Measurements from ENCODE around the gene AK8.
"Not testable (repeated sequence)": the region's sequence is repeated elsewhere in the genome, so short reads cannot be mapped to it uniquely, and the experiment has no call there.

AK8 gene

GRCh38 chr9:132711846-132712245 is 166.2 kb downstream of the AK8 start:
- Histone ChIP-seq H3K9me3 (ENCODE audit: insufficient read depth, low read depth, low read length) (peaks cover under 1% of the 10 kb centered on the region), H3K4me3 (ENCODE audit: low read depth, low read length) (no peak overlapping the region), H3K36me3 (ENCODE audit: control insufficient read depth in 1 of 2, insufficient read depth in 2 of 2, low read length in 2 of 2) (no peaks in the 10 kb centered on the region), H3K27me3 (ENCODE audit: insufficient read depth, low read length) (no peaks in the 10 kb centered on the region), H2BK12ac (ENCODE audit: low read length) (no peak overlapping the region), H2BK5ac (ENCODE audit: low read depth, low read length, poor library complexity) (no peak overlapping the region), H3K4ac (ENCODE audit: low read depth, low read length) (no peak overlapping the region), H3K79me2 (ENCODE audit: control insufficient read depth, insufficient read depth, low read length, poor library complexity) (no peaks in the 10 kb centered on the region), H3K9ac (ENCODE audit: low read length) (no peak overlapping the region), H4K12ac (ENCODE audit: low read depth, low read length) (no peak overlapping the region), H4K8ac (ENCODE audit: low read depth, low read length) (no peak overlapping the region), H3K4me1 (ENCODE audit: control insufficient read depth in 1 of 2, insufficient read depth in 2 of 2, low read length in 2 of 2) (no peaks in the 10 kb centered on the region), H3K14ac (ENCODE audit: low read length) (no peak overlapping the region), H3K4me2 (ENCODE audit: low read length) (no peak overlapping the region), H2AFZ (ENCODE audit: insufficient read depth, low read length, poor library complexity) (no peak overlapping the region), H3K18ac (ENCODE audit: low read length) (no peak overlapping the region), H2BK120ac (ENCODE audit: insufficient read depth, low read length, poor library complexity) (no peak overlapping the region), H2AK5ac (ENCODE audit: low read length) (no peak overlapping the region), H3K27ac (ENCODE audit: low read depth, low read length) (no peak overlapping the region), H3K79me1 (ENCODE audit: low read length) (no peaks in the 10 kb centered on the region), H3K23ac (ENCODE audit: low read length) (no peak overlapping the region), H4K91ac (ENCODE audit: low read depth, low read length) (no peak overlapping the region)
- no CpG with 5 or more reads among the region's 3 CpGs for WGBS (ENCODE audit: extremely low coverage, insufficient coverage, insufficient read length)
- peak; percentile 66 to 89 for DNase-seq

- H3K9ac ChIP-seq (ENCODE audit: low read length); H3K27me3 ChIP-seq (ENCODE audit: insufficient read depth, low read length); H3K4me1 ChIP-seq (ENCODE audit: control insufficient read depth in 1 of 2, insufficient read depth in 2 of 2, low read length in 2 of 2); H2BK120ac ChIP-seq (ENCODE audit: insufficient read depth, low read length, poor library complexity); DNase-seq; H4K12ac ChIP-seq (ENCODE audit: low read depth, low read length); H2BK12ac ChIP-seq (ENCODE audit: low read length); H2AFZ ChIP-seq (ENCODE audit: insufficient read depth, low read length, poor library complexity); H4K91ac ChIP-seq (ENCODE audit: low read depth, low read length); H2BK5ac ChIP-seq (ENCODE audit: low read depth, low read length, poor library complexity); H3K14ac ChIP-seq (ENCODE audit: low read length); H3K36me3 ChIP-seq (ENCODE audit: control insufficient read depth in 1 of 2, insufficient read depth in 2 of 2, low read length in 2 of 2); H3K4ac ChIP-seq (ENCODE audit: low read depth, low read length); H3K18ac ChIP-seq (ENCODE audit: low read length); H3K27ac ChIP-seq (ENCODE audit: low read depth, low read length); H3K4me2 ChIP-seq (ENCODE audit: low read length); H3K23ac ChIP-seq (ENCODE audit: low read length); H3K4me3 ChIP-seq (ENCODE audit: low read depth, low read length); H2AK5ac ChIP-seq (ENCODE audit: low read length); H4K8ac ChIP-seq (ENCODE audit: low read depth, low read length); H3K9me3 ChIP-seq (ENCODE audit: insufficient read depth, low read depth, low read length); H3K79me2 ChIP-seq (ENCODE audit: control insufficient read depth, insufficient read depth, low read length, poor library complexity); H3K79me1 ChIP-seq (ENCODE audit: low read length): not testable (repeated sequence)
- no CpG with 5 or more reads among the region's 5 CpGs for WGBS (ENCODE audit: extremely low coverage, insufficient coverage, insufficient read length)
Observed at GRCh38 chr9:132711152-132711551, 166.9 kb downstream of the AK8 start.

- H2BK5ac ChIP-seq (ENCODE audit: low read depth, low read length, poor library complexity) = no peak overlapping the region
- no peak overlapping the region for H2AK5ac ChIP-seq (ENCODE audit: low read length)
- H3K27ac ChIP-seq (ENCODE audit: low read depth, low read length) = no peak overlapping the region
- peak in 1 of 2 donors; percentile 28 for DNase-seq
- no peak overlapping the region for H3K14ac ChIP-seq (ENCODE audit: low read length)
- H3K27me3 ChIP-seq (ENCODE audit: insufficient read depth, low read length) = no peaks in the 10 kb centered on the region
- H3K18ac ChIP-seq (ENCODE audit: low read length) = no peak overlapping the region
- no peak overlapping the region for H2BK120ac ChIP-seq (ENCODE audit: insufficient read depth, low read length, poor library complexity)
- H3K4ac ChIP-seq (ENCODE audit: low read depth, low read length) = no peak overlapping the region
- H2BK12ac ChIP-seq (ENCODE audit: low read length) = no peak overlapping the region
- WGBS (ENCODE audit: extremely low coverage, insufficient coverage, insufficient read length) = no CpG with 5 or more reads among the region's 6 CpGs
- H4K12ac ChIP-seq (ENCODE audit: low read depth, low read length) = no peak overlapping the region
- H4K91ac ChIP-seq (ENCODE audit: low read depth, low read length) = no peak overlapping the region
- no peaks in the 10 kb centered on the region for H3K79me2 ChIP-seq (ENCODE audit: control insufficient read depth, insufficient read depth, low read length, poor library complexity)
- no peak overlapping the region for H3K23ac ChIP-seq (ENCODE audit: low read length)
- H3K4me2 ChIP-seq (ENCODE audit: low read length) = no peak overlapping the region
- peaks cover 2% of the 10 kb centered on the region for H3K9me3 ChIP-seq (ENCODE audit: insufficient read depth, low read depth, low read length)
- no peak overlapping the region for H2AFZ ChIP-seq (ENCODE audit: insufficient read depth, low read length, poor library complexity)
- H3K4me1 ChIP-seq (ENCODE audit: control insufficient read depth in 1 of 2, insufficient read depth in 2 of 2, low read length in 2 of 2) = no peaks in the 10 kb centered on the region
- no peak overlapping the region for H3K9ac ChIP-seq (ENCODE audit: low read length)
- H4K8ac ChIP-seq (ENCODE audit: low read depth, low read length) = no peak overlapping the region
- H3K79me1 ChIP-seq (ENCODE audit: low read length) = no peaks in the 10 kb centered on the region
- no peak overlapping the region for H3K4me3 ChIP-seq (ENCODE audit: low read depth, low read length)
- no peaks in the 10 kb centered on the region for H3K36me3 ChIP-seq (ENCODE audit: control insufficient read depth in 1 of 2, insufficient read depth in 2 of 2, low read length in 2 of 2)
Observed at GRCh38 chr9:132710333-132710732, 167.8 kb downstream of the AK8 start.

DNA sequence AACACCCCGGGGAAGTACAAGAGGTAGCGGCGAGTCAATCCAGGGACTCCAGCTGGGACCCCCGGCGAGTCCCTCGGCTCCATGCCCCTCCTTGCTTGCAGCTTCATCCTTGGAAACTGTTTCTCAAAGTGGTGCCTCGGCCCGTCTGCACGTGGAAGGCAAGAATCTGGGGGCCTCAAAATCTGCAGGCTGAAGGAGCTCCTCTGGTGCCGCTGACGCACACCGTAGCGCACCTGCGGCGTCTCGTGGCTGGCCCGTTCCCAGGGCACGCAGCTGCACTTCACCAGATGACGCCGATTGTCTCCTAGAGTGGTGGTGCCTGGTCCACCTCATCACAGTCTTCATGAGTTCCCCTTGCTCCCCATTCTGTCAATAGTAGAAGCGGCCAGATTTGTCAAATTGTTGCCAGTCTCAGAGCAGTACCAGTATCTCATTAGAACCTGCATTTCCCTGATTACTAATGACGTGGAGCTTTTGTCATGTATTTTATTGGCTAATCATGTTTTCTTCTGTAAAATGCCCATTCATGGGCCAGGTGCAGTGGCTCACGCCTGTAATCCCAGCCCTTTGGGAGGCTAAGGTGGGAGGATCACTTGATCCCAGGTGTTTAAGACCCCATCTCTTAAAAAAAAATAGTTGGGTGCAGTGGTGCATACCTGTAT is 169.2 kb downstream of the AK8 start:
- H4K12ac ChIP-seq (ENCODE audit: low read depth, low read length) = no peak overlapping the region
- H4K91ac ChIP-seq (ENCODE audit: low read depth, low read length) = no peak overlapping the region
- H3K27ac ChIP-seq (ENCODE audit: low read depth, low read length) = no peak overlapping the region
- H3K4me2 ChIP-seq (ENCODE audit: low read length) = no peak overlapping the region
- H3K27me3 ChIP-seq (ENCODE audit: insufficient read depth, low read length) = no peaks in the 10 kb centered on the region
- no peak overlapping the region for H3K9ac ChIP-seq (ENCODE audit: low read length)
- no peak overlapping the region for H2BK12ac ChIP-seq (ENCODE audit: low read length)
- H3K36me3 ChIP-seq (ENCODE audit: control insufficient read depth in 1 of 2, insufficient read depth in 2 of 2, low read length in 2 of 2) = no peaks in the 10 kb centered on the region
- no peaks in the 10 kb centered on the region for H3K79me2 ChIP-seq (ENCODE audit: control insufficient read depth, insufficient read depth, low read length, poor library complexity)
- no peak overlapping the region for H2AK5ac ChIP-seq (ENCODE audit: low read length)
- H3K23ac ChIP-seq (ENCODE audit: low read length) = no peak overlapping the region
- no peak overlapping the region for H2AFZ ChIP-seq (ENCODE audit: insufficient read depth, low read length, poor library complexity)
- peaks cover 2% of the 10 kb centered on the region for H3K9me3 ChIP-seq (ENCODE audit: insufficient read depth, low read depth, low read length)
- H3K14ac ChIP-seq (ENCODE audit: low read length) = no peak overlapping the region
- no peak overlapping the region for H4K8ac ChIP-seq (ENCODE audit: low read depth, low read length)
- no peak overlapping the region for H3K18ac ChIP-seq (ENCODE audit: low read length)
- H2BK120ac ChIP-seq (ENCODE audit: insufficient read depth, low read length, poor library complexity) = no peak overlapping the region
- no peaks in the 10 kb centered on the region for H3K4me1 ChIP-seq (ENCODE audit: control insufficient read depth in 1 of 2, insufficient read depth in 2 of 2, low read length in 2 of 2)
- H2BK5ac ChIP-seq (ENCODE audit: low read depth, low read length, poor library complexity) = no peak overlapping the region
- no CpG with 5 or more reads among the region's 23 CpGs for WGBS (ENCODE audit: extremely low coverage, insufficient coverage, insufficient read length)
- no peak overlapping the region for H3K4ac ChIP-seq (ENCODE audit: low read depth, low read length)
- no peak overlapping the region for H3K4me3 ChIP-seq (ENCODE audit: low read depth, low read length)
- H3K79me1 ChIP-seq (ENCODE audit: low read length) = no peaks in the 10 kb centered on the region
- peak in 1 of 2 donors; percentile 40 for DNase-seq
